HEK293T (cell line): Measurements from ENCODE around the gene AGAP2.
"Not testable (repeated sequence)": the region's sequence is repeated elsewhere in the genome, so short reads cannot be mapped to it uniquely, and the experiment has no call there.

Source experiments
- CTCF ChIA-PET: fragments of 350-600 bp; formaldehyde crosslinking; extraction: SDS; loops from one replicate; lab custom pipeline; 2021; ENCODE audit warnings: antibody characterized with exemption, inconsistent platforms; lab: Yijun Ruan, JAX
- POLR2A ChIA-PET: fragments of 350-600 bp; formaldehyde crosslinking; extraction: SDS; loops from one replicate; lab custom pipeline; 2020; ENCODE audit warnings: antibody characterized with exemption, inconsistent platforms; lab: Yijun Ruan, JAX
- DNase-seq: peaks from one replicate; pipeline ENCODE4 v3.0.0; 2012; ENCODE audit warnings: mixed read lengths; ENCODE audit errors: extremely low spot score
- ARNT ChIP-seq: fragments of 450-650 bp; IDR thresholded peaks from 2 replicates; pipeline ENCODE4 v1.6.1; 2017; ENCODE audit warnings: mild to moderate bottlenecking
- BHLHE40 ChIP-seq: fragments of 450-650 bp; IDR thresholded peaks from 2 replicates; pipeline ENCODE4 v1.6.1; 2016; ENCODE audit warnings: mild to moderate bottlenecking, moderate library complexity, borderline replicate concordance
- CTBP1 ChIP-seq: fragments of 450-650 bp; IDR thresholded peaks from 2 replicates; pipeline ENCODE4 v1.6.1; 2016; ENCODE audit warnings: borderline replicate concordance
- ELF4 ChIP-seq: fragments of 450-650 bp; IDR thresholded peaks from 2 replicates; pipeline ENCODE4 v1.6.1; 2017; ENCODE audit warnings: antibody characterized with exemption
- FOXA1 ChIP-seq: fragments of 450-650 bp; IDR thresholded peaks from 2 replicates; pipeline ENCODE4 v1.6.1; 2016; ENCODE audit warnings: mild to moderate bottlenecking
- FOXK2 ChIP-seq: fragments of 450-650 bp; IDR thresholded peaks from 2 replicates; pipeline ENCODE4 v1.6.1; 2016; ENCODE audit warnings: mild to moderate bottlenecking
- FOXM1 ChIP-seq: fragments of 450-650 bp; IDR thresholded peaks from 2 replicates; pipeline ENCODE4 v1.6.1; 2017; ENCODE audit warnings: mild to moderate bottlenecking, borderline replicate concordance
- HDGF ChIP-seq: fragments of 450-650 bp; IDR thresholded peaks from 2 replicates; pipeline ENCODE4 v1.6.1; 2017; ENCODE audit warnings: antibody characterized with exemption, borderline replicate concordance
- L3MBTL2 ChIP-seq: fragments of 450-650 bp; conservative IDR thresholded peaks from 2 replicates; pipeline ENCODE4 v1.6.1; 2016; ENCODE audit warnings: mild to moderate bottlenecking
- LEF1 ChIP-seq: fragments of 450-650 bp; IDR thresholded peaks from 2 replicates; pipeline ENCODE4 v1.6.1; 2017; ENCODE audit warnings: mild to moderate bottlenecking, borderline replicate concordance
- NFRKB ChIP-seq: fragments of 450-650 bp; IDR thresholded peaks from 2 replicates; pipeline ENCODE4 v1.6.1; 2016; ENCODE audit warnings: mild to moderate bottlenecking, moderate library complexity
- PKNOX1 ChIP-seq: fragments of 450-650 bp; IDR thresholded peaks from 2 replicates; pipeline ENCODE4 v1.6.1; 2016
- SP1 ChIP-seq: fragments of 450-650 bp; IDR thresholded peaks from 2 replicates; pipeline ENCODE4 v1.6.1; 2017
- SUZ12 ChIP-seq: fragments of 450-650 bp; IDR thresholded peaks from 2 replicates; pipeline ENCODE4 v1.6.1; 2016; ENCODE audit warnings: mild to moderate bottlenecking
- TARDBP ChIP-seq: fragments of 450-650 bp; IDR thresholded peaks from 2 replicates; pipeline ENCODE4 v1.6.1; 2016
- ZNF384 ChIP-seq: fragments of 450-650 bp; IDR thresholded peaks from 2 replicates; pipeline ENCODE4 v1.6.1; 2016

Gene AGAP2

DNA sequence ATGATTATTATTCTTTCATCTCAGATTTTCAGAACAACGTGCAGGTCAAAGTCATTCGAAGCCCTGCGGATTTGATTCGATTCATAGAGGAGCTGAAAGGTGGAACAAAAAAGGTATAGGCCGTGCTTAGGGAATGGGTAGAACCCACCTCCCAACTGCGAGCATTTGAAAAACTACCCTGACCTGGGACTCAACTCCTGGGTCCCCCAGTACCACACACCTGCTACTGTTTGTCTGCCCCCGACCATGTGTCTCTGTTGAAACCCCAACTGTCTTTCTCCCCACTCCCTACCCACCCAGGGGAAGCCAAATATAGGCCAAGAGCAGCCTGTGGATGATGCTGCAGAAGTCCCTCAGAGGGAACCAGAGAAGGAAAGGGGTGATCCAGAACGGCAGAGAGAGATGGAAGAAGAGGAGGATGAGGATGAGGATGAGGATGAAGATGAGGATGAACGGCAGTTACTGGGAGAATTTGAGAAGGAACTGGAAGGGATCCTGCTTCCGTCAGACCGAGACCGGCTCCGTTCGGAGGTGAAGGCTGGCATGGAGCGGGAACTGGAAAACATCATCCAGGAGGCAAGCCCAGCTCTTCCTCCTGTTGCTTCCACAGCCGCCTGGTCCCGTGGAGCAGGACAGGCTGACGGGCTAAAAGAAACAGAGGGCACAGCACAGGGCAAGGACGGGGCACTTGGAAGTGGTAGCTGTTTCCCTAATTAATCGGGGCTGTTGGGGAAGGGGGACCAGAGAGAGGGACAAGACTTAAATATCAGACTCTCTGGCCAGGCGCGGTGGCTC lies 20.5 kb downstream of the AGAP2 start:
- ChIA-PET CTCF (no interaction called here), POLR2A (interaction anchor here (0.5 kb wide), 1 partner anchor 8 kb away, joined by 3 read pairs; no protein-coding TSS in a partner anchor)
- no peak for TF ChIP-seq BHLHE40
- TF ChIP-seq NFRKB, result no peak
- TF ChIP-seq SUZ12, result no peak
- no peak for TF ChIP-seq ARNT
- no peak for TF ChIP-seq ZNF384
- TF ChIP-seq SP1, result no peak
- no peak for TF ChIP-seq LEF1
- no peak for TF ChIP-seq ELF4
- TF ChIP-seq FOXM1, result no peak
- TF ChIP-seq CTBP1, result no peak
- TF ChIP-seq HDGF, result no peak
- no peak for TF ChIP-seq FOXK2
- no peak for TF ChIP-seq TARDBP
- TF ChIP-seq L3MBTL2, result no peak
- TF ChIP-seq PKNOX1, result no peak
- no peak for TF ChIP-seq FOXA1
- no peak for DNase-seq

DNA sequence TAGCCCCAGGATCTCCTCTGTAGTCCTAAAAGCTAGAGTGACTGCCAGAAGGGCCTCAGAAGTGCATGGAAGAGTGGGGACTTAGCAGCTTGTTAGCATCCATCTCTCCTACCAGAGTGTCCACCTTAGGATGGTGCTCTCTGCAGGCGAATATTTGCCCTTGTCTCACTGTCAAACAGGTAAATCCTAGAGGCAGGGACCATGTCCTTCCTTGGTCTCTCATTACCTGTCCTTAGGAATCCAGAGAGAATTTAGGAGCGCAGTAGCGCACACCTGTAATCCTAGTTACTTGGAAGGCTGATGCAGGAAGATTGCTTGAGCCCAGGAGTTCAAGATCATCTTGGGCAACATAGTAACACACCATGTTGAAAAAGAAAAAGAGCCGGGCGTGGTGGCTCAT lies 21.4 kb downstream of the AGAP2 start:
- TF ChIP-seq FOXM1 (no peak), ZNF384 (no peak), L3MBTL2 (no peak), FOXK2 (no peak), SUZ12 (no peak), ARNT (no peak), NFRKB (no peak), SP1 (no peak), CTBP1 (no peak), LEF1 (no peak), PKNOX1 (no peak), HDGF (no peak), FOXA1 (no peak), ELF4 (no peak), BHLHE40 (no peak), TARDBP (no peak)
- POLR2A ChIA-PET, result no interaction called here
- DNase-seq, result no peak
- CTCF ChIA-PET, result no interaction called here

DNA sequence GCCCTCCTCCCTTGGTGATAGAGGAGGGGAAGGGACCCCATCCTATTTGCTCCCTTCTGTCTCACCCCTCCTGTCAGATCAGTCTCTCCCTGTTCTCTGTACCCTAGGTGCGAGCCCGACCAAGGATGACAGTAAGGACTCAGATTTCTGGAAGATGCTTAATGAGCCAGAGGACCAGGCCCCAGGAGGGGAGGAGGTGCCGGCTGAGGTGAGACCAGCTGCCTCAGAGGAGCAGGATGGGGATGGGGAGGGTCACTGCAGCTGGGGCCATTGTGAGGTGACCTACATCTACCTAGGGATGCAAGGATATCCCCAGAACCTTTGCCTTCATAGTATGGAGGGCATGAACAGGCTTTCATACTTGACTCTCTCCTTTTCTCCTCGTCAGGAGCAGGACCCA lies 22.2 kb downstream of the AGAP2 start:
- no peak for DNase-seq
- TF ChIP-seq ELF4, result no peak
- no peak for TF ChIP-seq TARDBP
- TF ChIP-seq NFRKB, result no peak
- no peak for TF ChIP-seq CTBP1
- no peak for TF ChIP-seq HDGF
- TF ChIP-seq ARNT, result no peak
- no peak for TF ChIP-seq L3MBTL2
- no peak for TF ChIP-seq SUZ12
- no peak for TF ChIP-seq BHLHE40
- TF ChIP-seq LEF1, result no peak
- TF ChIP-seq PKNOX1, result no peak
- no peak for TF ChIP-seq FOXM1
- TF ChIP-seq FOXA1, result no peak
- no peak for TF ChIP-seq FOXK2
- TF ChIP-seq ZNF384, result no peak
- POLR2A ChIA-PET, result no interaction called here
- CTCF ChIA-PET, result interaction anchor here (1.6 kb wide), 1 partner anchor 10 kb away, joined by 4 read pairs; no protein-coding TSS in a partner anchor

DNA sequence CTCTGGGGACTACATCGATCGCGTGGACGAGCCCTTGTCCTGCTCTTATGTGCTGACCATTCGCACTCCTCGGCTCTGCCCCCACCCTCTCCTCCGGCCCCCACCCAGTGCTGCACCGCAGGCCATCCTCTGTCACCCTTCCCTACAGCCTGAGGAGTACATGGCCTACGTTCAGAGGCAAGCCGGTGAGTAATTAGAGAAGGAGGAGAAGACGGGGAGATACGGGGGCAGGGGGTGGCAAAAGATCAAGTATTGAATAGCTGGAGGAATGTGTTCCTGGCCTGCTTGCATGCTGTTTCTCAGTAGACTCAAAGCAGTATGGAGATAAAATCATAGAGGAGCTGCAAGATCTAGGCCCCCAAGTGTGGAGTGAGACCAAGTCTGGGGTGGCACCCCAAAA lies 22.8 kb downstream of the AGAP2 start:
- CTCF ChIA-PET, result interaction anchor here (1.6 kb wide), 1 partner anchor 11 kb away, joined by 4 read pairs; no protein-coding TSS in a partner anchor

GRCh38 chr12:57715036-57715748 lies 23.4 kb downstream of the AGAP2 start:
- CTCF ChIA-PET, result interaction anchor here (1.6 kb wide), 1 partner anchor 11 kb away, joined by 4 read pairs; no protein-coding TSS in a partner anchor
- DNase-seq, POLR2A ChIA-PET: not testable (repeated sequence)

More for the DNA sequence above, 22.8 kb downstream of the AGAP2 start:
- POLR2A ChIA-PET, result no interaction called here
- no peak for TF ChIP-seq ELF4
- no peak for TF ChIP-seq SP1
- TF ChIP-seq L3MBTL2, result no peak
- TF ChIP-seq CTBP1, result no peak
- no peak for TF ChIP-seq FOXA1
- TF ChIP-seq BHLHE40, result no peak
- no peak for TF ChIP-seq NFRKB
- no peak for TF ChIP-seq SUZ12
- TF ChIP-seq ARNT, result no peak
- TF ChIP-seq HDGF, result no peak
- TF ChIP-seq FOXK2, result no peak
- no peak for TF ChIP-seq FOXM1
- TF ChIP-seq TARDBP, result no peak
- no peak for DNase-seq
